H9 (cell line): Measurements from ENCODE around the gene C3orf22. TPM values are rescaled to one million over a fixed set of nuclear protein-coding genes. Genes with fewer than 3 reads are reported as not detected.
"Not testable (repeated sequence)": the region's sequence is repeated elsewhere in the genome, so short reads cannot be mapped to it uniquely, and the experiment has no call there.

Experiments used
- DNase-seq: peaks from one replicate; pipeline ENCODE4 v3.0.0-alpha.2; 2017
- H2AFZ ChIP-seq: one replicate; pipeline ENCODE4 v1.6.1; 2013; ENCODE audit warnings: mild to moderate bottlenecking, low read length, control low read depth, moderate library complexity
- H2AK5ac ChIP-seq: 2 replicates; pipeline ENCODE4 v1.6.1; 2013; ENCODE audit warnings: low read length, control low read depth, mixed read lengths; ENCODE audit not compliant: insufficient read length
- H2BK120ac ChIP-seq: one replicate; pipeline ENCODE4 v1.6.1; 2013; ENCODE audit warnings: low read depth, mild to moderate bottlenecking, low read length, control low read depth, inconsistent platforms; ENCODE audit not compliant: poor library complexity, severe bottlenecking
- H2BK12ac ChIP-seq: 2 replicates; pipeline ENCODE4 v1.6.1; 2013; ENCODE audit warnings: low read length, control low read depth, mixed read lengths, low read depth; ENCODE audit not compliant: insufficient read length
- H2BK15ac ChIP-seq: 2 replicates; pipeline ENCODE4 v1.6.1; 2013; ENCODE audit warnings: low read depth, low read length, control low read depth
- H2BK20ac ChIP-seq: one replicate; pipeline ENCODE4 v1.6.1; 2013; ENCODE audit warnings: low read depth, mild to moderate bottlenecking, low read length, control low read depth, inconsistent platforms; ENCODE audit not compliant: poor library complexity, severe bottlenecking
- H2BK5ac ChIP-seq: 2 replicates; pipeline ENCODE4 v1.6.1; 2013; ENCODE audit warnings: low read length, control low read depth, mixed read lengths; ENCODE audit not compliant: insufficient read length
- H3K14ac ChIP-seq: 2 replicates; pipeline ENCODE4 v1.6.1; 2013; ENCODE audit warnings: low read length, control low read depth; ENCODE audit not compliant: insufficient read depth
- H3K18ac ChIP-seq: 2 replicates; pipeline ENCODE4 v1.6.1; 2013; ENCODE audit warnings: low read depth, mild to moderate bottlenecking, mixed read lengths, low read length, control low read depth; ENCODE audit not compliant: insufficient read length
- H3K23ac ChIP-seq: 2 replicates; pipeline ENCODE4 v1.6.1; 2013; ENCODE audit warnings: low read length, control low read depth, mixed read lengths, low read depth; ENCODE audit not compliant: insufficient read length
- H3K23me2 ChIP-seq: 2 replicates; pipeline ENCODE4 v1.6.1; 2013; ENCODE audit warnings: low read depth, mild to moderate bottlenecking, mixed read lengths, low read length, control low read depth; ENCODE audit not compliant: insufficient read length, poor library complexity, severe bottlenecking
- H3K27ac ChIP-seq: 2 replicates; pipeline ENCODE4 v1.5.1; 2013; ENCODE audit warnings: low read length, control low read depth, mixed read lengths, low read depth; ENCODE audit not compliant: insufficient read length
- H3K27me3 ChIP-seq: 2 replicates; pipeline ENCODE4 v1.6.1; 2013; ENCODE audit warnings: low read length, control low read depth, inconsistent platforms; ENCODE audit not compliant: insufficient read depth
- H3K4ac ChIP-seq: 2 replicates; pipeline ENCODE4 v1.6.1; 2013; ENCODE audit warnings: low read depth, mild to moderate bottlenecking, control low read depth, inconsistent platforms, low read length, moderate library complexity
- H3K4me1 ChIP-seq: 2 replicates; pipeline ENCODE4 v1.6.1; 2013; ENCODE audit warnings: low read length, control low read depth, inconsistent platforms; ENCODE audit not compliant: insufficient read depth
- H3K4me2 ChIP-seq: 2 replicates; pipeline ENCODE4 v1.6.1; 2013; ENCODE audit warnings: low read length, control low read depth, mixed read lengths; ENCODE audit not compliant: insufficient read length, insufficient read depth
- H3K56ac ChIP-seq: 2 replicates; pipeline ENCODE4 v1.6.1; 2013; ENCODE audit warnings: low read depth, mild to moderate bottlenecking, mixed read lengths, low read length, control low read depth; ENCODE audit not compliant: insufficient read length
- H3K79me1 ChIP-seq: 2 replicates; pipeline ENCODE4 v1.6.1; 2013; ENCODE audit warnings: low read depth, mild to moderate bottlenecking, moderate library complexity, low read length, control low read depth, inconsistent platforms; ENCODE audit not compliant: insufficient read depth, poor library complexity, severe bottlenecking
- H3K79me2 ChIP-seq: 2 replicates; pipeline ENCODE4 v1.6.1; 2013; ENCODE audit warnings: low read length, control low read depth, inconsistent platforms; ENCODE audit not compliant: insufficient read depth
- H3K9ac ChIP-seq: 2 replicates; pipeline ENCODE4 v1.6.1; 2013; ENCODE audit warnings: low read length, control low read depth, mixed read lengths; ENCODE audit not compliant: insufficient read length; ENCODE audit errors: extremely low read depth
- H3K9me3 ChIP-seq: one replicate; pipeline ENCODE4 v1.6.1; 2013; ENCODE audit warnings: low read depth, low read length, inconsistent platforms; ENCODE audit not compliant: control insufficient read depth
- H3T11ph ChIP-seq: one replicate; pipeline ENCODE4 v1.6.1; 2013; ENCODE audit warnings: mild to moderate bottlenecking, low read length, control low read depth, inconsistent platforms
- H4K20me1 ChIP-seq: one replicate; pipeline ENCODE4 v1.6.1; 2013; ENCODE audit not compliant: control insufficient read depth, insufficient read length, insufficient read depth
- H4K5ac ChIP-seq: 2 replicates; pipeline ENCODE4 v1.6.1; 2013; ENCODE audit warnings: low read depth, mild to moderate bottlenecking, mixed read lengths, low read length, control low read depth; ENCODE audit not compliant: insufficient read length
- H4K8ac ChIP-seq: replicated peaks from 2 replicates; pipeline ENCODE4 v1.6.1; 2013; ENCODE audit warnings: low read length, control low read depth, mixed read lengths, low read depth; ENCODE audit not compliant: insufficient read length
- H4K91ac ChIP-seq: 2 replicates; pipeline ENCODE4 v1.6.1; 2013; ENCODE audit warnings: low read depth, mild to moderate bottlenecking, moderate library complexity, mixed read lengths, low read length, control low read depth; ENCODE audit not compliant: insufficient read length
- H3K27ac Mint-ChIP-seq, 3 experiments: 2 replicates in 2 of 3; 3 replicates in 1 of 3; pipeline ENCODE4 v1.8.0; 2020 to 2021; ENCODE audit warnings: mixed read lengths in 3 of 3, mild to moderate bottlenecking in 1 of 3, moderate library complexity in 1 of 3
- H3K27me3 Mint-ChIP-seq: 2 replicates; pipeline ENCODE4 v1.8.0; 2021; ENCODE audit warnings: low read depth, mild to moderate bottlenecking, moderate library complexity, mixed read lengths
- H3K36me3 Mint-ChIP-seq, 3 experiments: 2 replicates in 2 of 3; 3 replicates in 1 of 3; pipeline ENCODE4 v1.8.0; 2020 to 2021; ENCODE audit warnings: low read depth in 3 of 3, mixed read lengths in 3 of 3; ENCODE audit not compliant: insufficient read depth in 1 of 3
- H3K4me1 Mint-ChIP-seq, 2 experiments: 2 replicates each; pipeline ENCODE4 v1.8.0; 2020; ENCODE audit warnings: mixed read lengths in 2 of 2
- H3K4me3 Mint-ChIP-seq, 2 experiments: 2 replicates in 1 of 2; 3 replicates in 1 of 2; pipeline ENCODE4 v1.8.0; 2020 to 2021; ENCODE audit warnings: mild to moderate bottlenecking in 2 of 2, mixed read lengths in 2 of 2, moderate library complexity in 1 of 2
- H3K9me3 Mint-ChIP-seq, 2 experiments: 2 replicates in 1 of 2; 3 replicates in 1 of 2; pipeline ENCODE4 v1.8.0; 2020; ENCODE audit warnings: mild to moderate bottlenecking in 2 of 2, mixed read lengths in 2 of 2, moderate library complexity in 1 of 2
- CTCF ChIP-seq: fragments of 200-600 bp; sonication (generic); conservative IDR thresholded peaks from 3 replicates; pipeline ENCODE4 v1.8.0; 2021; ENCODE audit warnings: antibody characterized with exemption, mild to moderate bottlenecking
- WGBS: extraction: QIAGEN DNeasy Blood & Tissue Kit; methylation state at CpG from one replicate; pipeline ENCODE4 v1.1.7; 2013; ENCODE audit warnings: missing lambda C conversion rate, low lambda C conversion rate, mixed read lengths; ENCODE audit not compliant: insufficient read length; ENCODE audit errors: extremely low coverage; 5-methylcytosine and 5-hydroxymethylcytosine counted together
- total RNA-seq: library from RNA; stranded (reverse); gene quantifications from 2 replicates; pipeline ENCODE4 v1.2.1, GENCODE V29; 2021

C3orf22 gene
- total RNA-seq, 1 experiment from 2014 or later: not detected

- Histone ChIP-seq H3K79me1 (no peaks in the 10 kb centered on the region), H2BK5ac (no peak overlapping the region), H2BK15ac (no peak overlapping the region), H4K8ac (no peak overlapping the region), H3K4me2 (no peak overlapping the region), H3K4me1 (no peaks in the 10 kb centered on the region), H3K4ac (no peak overlapping the region), H3K9me3 (no peaks in the 10 kb centered on the region), H2AFZ (no peak overlapping the region), H3K27ac (no peak overlapping the region), H3K14ac (no peak overlapping the region), H3K79me2 (no peaks in the 10 kb centered on the region), H4K20me1 (peaks cover 3% of the 10 kb centered on the region), H4K91ac (no peak overlapping the region), H3K23ac (no peak overlapping the region), H3K9ac (no peak overlapping the region), H3K27me3 (no peaks in the 10 kb centered on the region), H2AK5ac (no peak overlapping the region), H2BK120ac (no peak overlapping the region), H2BK20ac (no peak overlapping the region), H3T11ph (no peak overlapping the region), H4K5ac (no peak overlapping the region), H2BK12ac (no peak overlapping the region), H3K56ac (no peak overlapping the region), H3K23me2 (no peaks in the 10 kb centered on the region), H3K18ac (no peak overlapping the region)
- Mint-ChIP-seq H3K27ac (no peak overlapping the region), H3K4me3 (no peak overlapping the region), H3K36me3 (peaks cover 0 to 3% (median 0%) of the 10 kb centered on the region in 3 experiments; a peak in 2 of 7 replicates), H3K27me3 (peaks cover 10% of the 10 kb centered on the region), H3K4me1 (no peaks in the 10 kb centered on the region), H3K9me3 (no peaks in the 10 kb centered on the region)
- no peak for TF ChIP-seq CTCF
- no peak for DNase-seq
Observed at GRCh38 chr3:126535636-126536035, 23.1 kb downstream of the C3orf22 start.

GRCh38 chr3:126534716-126535115 is 24.0 kb downstream of the C3orf22 start:
- not testable (repeated sequence) for H4K8ac ChIP-seq, H3K27ac ChIP-seq, H3K27me3 Mint-ChIP-seq, H3K18ac ChIP-seq, H3K9me3 ChIP-seq, H3K4me2 ChIP-seq, H3K23me2 ChIP-seq, H3K27me3 ChIP-seq, H3K36me3 Mint-ChIP-seq, DNase-seq, H2BK120ac ChIP-seq, H3K4me3 Mint-ChIP-seq, H2AK5ac ChIP-seq, H3K4ac ChIP-seq, H3T11ph ChIP-seq, H3K79me1 ChIP-seq, H2BK5ac ChIP-seq, H2AFZ ChIP-seq, H2BK12ac ChIP-seq, H3K4me1 Mint-ChIP-seq, H3K27ac Mint-ChIP-seq, H3K56ac ChIP-seq, H2BK15ac ChIP-seq, H3K9me3 Mint-ChIP-seq, H2BK20ac ChIP-seq, H3K23ac ChIP-seq, H4K5ac ChIP-seq, H3K9ac ChIP-seq, H4K91ac ChIP-seq, H4K20me1 ChIP-seq, H3K14ac ChIP-seq, H3K4me1 ChIP-seq, H3K79me2 ChIP-seq
- no CpG with 5 or more reads among the region's 7 CpGs for WGBS
